Activated CD4-positive, CD25-positive, alpha-beta regulatory T cell treated with anti-CD3 and anti-CD28 coated beads, Interleukin-2, amount 50 U/mL, for 24 hours (primary cell): Measurements from ENCODE around the gene CCDC167.
"Not testable (repeated sequence)": the region's sequence is repeated elsewhere in the genome, so short reads cannot be mapped to it uniquely, and the experiment has no call there.

Source experiments
- ATAC-seq, 2 donors: fragments of 150-1000 bp; cut with Tn5 transposase; one replicate each; pipeline ENCODE4 v1.10.0; 2021; ENCODE audit warnings: mild to moderate bottlenecking in 1 of 2, moderate library complexity in 1 of 2

The CCDC167 gene

DNA sequence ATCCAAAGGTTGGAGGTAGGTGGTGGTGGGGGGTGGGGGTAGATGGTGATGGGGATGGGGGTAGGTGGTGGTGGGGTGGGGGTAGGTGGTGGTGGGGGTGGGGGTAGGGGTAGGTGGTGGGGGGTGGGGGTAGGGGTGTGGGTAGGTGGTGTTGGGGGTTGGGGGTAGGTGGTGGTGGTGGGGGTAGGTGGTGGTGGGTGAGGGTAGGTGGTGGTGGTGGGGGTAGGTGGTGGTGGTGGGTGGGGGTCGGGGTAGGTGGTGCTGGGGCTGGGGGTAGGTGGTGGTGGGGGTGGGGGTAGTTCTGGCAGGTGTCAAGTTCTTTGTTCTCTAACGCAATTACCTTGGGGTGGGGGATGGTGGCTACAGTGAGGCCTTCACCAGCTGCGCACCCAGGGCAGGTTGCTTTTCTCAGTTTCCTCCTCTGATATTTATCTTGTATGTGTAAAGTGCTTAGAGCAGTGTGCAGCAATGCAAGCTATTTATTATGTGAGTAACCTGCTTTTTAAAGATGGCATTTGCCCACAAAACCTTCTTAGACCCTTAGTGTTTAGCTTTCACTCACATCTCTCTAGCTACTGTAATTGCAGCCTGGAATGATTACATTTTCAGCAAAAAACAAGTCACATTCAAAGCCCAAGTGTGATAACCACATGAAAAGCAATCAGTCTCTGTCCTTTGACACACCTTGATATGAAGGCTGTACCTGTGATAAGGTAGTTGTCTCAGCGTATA, 8.2 kb upstream of the CCDC167 start:
- ATAC-seq, result peak; percentile 78 to 87

- no peak for ATAC-seq
Observed at GRCh38 chr6:37507077-37507476, 7.4 kb upstream of the CCDC167 start.

DNA sequence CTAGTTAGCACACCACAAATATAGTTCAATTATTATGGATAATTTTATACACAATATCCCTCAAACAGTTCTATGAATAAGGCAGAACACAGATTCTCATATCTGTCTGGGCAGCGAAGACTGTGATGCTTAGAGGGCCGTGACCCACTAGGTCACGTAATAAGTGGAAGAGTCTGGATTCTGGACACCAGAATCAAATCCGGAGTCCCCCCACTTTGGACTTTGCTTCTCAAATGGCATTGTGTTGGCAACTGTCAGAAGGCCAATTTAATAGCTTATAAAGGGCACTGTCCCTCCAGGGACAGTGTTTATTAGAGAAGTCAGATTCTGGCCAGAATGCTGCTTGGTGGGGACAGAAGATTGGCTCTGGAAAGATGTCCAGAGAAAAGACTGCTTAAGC, 6.8 kb upstream of the CCDC167 start:
- ATAC-seq, result no peak

DNA sequence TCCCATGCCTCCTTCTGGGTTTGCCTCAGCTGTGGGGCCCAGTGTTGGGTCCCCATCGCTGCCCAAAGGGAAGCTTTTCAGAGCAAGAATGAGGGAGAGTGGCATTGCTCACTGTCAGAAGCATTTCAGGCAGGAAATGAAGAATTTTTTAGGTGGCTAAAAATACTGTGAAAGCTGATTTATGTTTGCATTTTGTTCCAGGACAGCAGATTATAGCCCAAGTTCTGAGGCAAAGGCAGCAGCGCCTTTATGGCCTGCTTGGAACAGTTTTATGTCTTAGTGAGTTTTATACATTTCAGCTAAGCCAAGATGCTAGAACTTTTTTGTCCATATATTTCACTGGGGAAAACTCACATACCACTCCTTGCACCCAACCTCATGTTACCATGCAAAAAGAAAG, 4.3 kb upstream of the CCDC167 start:
- ATAC-seq, result no peak

GRCh38 chr6:37503309-37503965, 3.7 kb upstream of the CCDC167 start:
- no peak for ATAC-seq

- ATAC-seq, result peak; percentile 46 to 54
Observed at GRCh38 chr6:37502703-37503291, 3.1 kb upstream of the CCDC167 start.

- no peak for ATAC-seq
Observed at GRCh38 chr6:37501632-37502491, 2.2 kb upstream of the CCDC167 start.

- ATAC-seq, result not testable (repeated sequence)
Observed at GRCh38 chr6:37500904-37501303, 1.2 kb upstream of the CCDC167 start.

DNA sequence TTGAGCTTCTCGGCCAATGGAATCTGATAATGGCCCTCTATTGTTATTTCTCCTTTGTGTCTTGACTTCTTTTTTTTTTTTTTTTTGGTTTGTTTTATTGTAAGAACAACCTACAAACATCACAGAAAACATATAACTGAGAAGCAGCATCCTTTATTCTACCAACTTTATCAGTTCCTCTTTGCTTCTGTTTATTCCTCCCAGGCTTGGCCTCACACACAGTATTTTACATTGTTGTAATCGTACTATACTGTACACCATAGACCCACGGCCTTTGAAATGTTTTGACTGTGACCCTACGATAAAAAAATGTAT, 558 bp upstream of the CCDC167 start:
- ATAC-seq, result no peak

- no peak for ATAC-seq
Observed at GRCh38 chr6:37496951-37497885, 2.5 kb downstream of the CCDC167 start.

DNA sequence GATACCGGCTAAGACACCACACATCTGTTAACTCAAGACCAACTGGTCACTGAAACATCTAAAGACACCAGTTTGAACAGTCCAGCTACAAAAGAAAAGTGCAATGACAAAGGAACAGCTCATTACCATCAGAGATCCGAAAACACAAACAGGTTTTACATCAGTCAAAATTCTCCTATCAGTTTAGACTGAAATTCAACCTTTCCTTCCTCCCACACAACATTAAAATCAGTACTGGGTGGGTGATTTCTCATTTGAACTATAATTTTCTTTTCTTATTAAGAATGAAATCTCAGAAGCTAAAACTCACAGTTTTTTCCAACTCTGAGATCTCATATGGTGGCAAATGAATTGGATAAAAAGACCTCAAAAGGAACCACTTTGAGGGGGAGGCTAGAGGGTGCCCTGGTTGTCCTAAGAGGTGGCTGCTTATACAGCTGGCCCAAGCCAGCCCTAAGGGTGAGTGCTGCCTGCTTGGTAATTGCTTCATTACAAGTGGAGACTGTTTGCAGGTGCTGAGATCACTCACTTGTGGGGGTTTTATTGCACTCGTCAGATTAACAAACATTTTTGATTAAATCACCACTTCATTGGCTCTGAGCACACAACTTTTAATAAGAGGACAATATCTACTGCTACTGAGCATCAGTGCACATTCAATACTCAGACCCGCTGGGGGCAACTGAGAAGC, 4.3 kb downstream of the CCDC167 start:
- ATAC-seq, result peak; percentile 67 to 69

DNA sequence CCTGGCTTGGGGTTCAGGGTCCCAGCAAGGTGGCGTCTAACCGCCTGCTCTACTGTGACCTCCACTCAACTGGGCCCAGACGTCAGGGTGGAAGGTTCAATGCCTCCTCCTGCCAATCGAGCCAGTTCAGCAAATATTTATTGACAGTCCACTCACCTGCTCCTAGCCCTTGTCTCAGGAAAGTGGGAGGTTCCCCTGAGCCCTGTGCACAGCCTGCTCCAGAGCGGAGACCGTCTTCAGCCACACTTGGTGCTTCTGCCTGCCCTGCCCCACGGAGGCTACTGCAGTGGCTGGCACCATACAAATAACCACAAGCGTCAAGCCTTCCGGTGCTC, 6.1 kb downstream of the CCDC167 start:
- ATAC-seq, result no peak

DNA sequence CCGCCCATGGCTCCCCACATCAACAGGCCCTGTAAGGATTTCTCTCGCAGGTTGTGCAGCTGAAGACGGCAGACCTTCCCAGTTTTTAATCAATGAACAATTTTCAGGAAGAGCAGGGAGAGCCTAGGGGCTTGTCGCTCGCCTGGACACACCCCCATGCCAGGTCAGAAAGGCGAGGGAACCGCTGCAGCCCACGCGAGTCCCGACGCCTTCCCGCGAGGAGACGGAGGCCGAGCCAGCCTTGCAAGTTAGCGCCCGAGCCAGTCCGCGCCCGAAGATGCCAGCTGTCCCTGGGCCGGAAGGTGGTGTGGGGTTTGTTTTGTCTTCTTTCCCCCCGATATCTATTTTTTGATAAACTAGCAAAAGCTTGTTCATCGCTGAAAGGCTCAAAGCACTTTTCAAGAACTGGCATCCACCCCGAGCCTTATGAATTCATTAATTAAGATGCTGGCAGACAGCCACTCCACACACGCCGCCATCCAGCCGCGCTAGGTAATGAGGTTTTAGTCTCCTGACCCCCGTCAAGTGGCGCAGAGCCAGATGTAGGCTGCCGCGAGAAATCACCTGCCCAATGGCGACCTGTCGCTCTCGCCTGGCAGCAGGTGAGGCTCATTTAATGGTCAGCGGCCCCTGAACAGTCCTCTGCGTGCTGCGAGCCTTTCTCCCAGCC, 6.6 kb downstream of the CCDC167 start:
- ATAC-seq, result no peak

GRCh38 chr6:37492236-37492972, 7.3 kb downstream of the CCDC167 start:
- ATAC-seq, result no peak

DNA sequence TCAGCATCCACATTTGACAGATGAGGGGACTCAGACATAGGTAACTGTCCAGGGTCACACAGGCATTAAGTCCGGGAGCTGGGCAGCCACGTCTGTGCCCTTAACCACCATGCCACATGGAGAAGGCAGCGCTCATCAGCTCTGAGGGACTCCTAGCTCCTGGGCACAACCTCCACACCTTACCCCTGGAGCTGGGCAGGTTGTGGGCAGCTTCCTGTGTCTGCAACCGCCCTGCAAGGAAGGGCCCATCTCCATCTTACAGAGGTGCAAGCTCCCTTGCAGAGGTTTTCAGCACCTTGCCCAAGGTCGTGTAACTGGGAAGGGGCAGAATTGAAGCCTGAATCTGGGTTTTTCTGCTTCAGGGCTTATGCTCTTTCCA, 7.9 kb downstream of the CCDC167 start:
- no peak for ATAC-seq

- peak; percentile 5 to 21 for ATAC-seq
Observed at GRCh38 chr6:37491171-37491829, 8.4 kb downstream of the CCDC167 start.

DNA sequence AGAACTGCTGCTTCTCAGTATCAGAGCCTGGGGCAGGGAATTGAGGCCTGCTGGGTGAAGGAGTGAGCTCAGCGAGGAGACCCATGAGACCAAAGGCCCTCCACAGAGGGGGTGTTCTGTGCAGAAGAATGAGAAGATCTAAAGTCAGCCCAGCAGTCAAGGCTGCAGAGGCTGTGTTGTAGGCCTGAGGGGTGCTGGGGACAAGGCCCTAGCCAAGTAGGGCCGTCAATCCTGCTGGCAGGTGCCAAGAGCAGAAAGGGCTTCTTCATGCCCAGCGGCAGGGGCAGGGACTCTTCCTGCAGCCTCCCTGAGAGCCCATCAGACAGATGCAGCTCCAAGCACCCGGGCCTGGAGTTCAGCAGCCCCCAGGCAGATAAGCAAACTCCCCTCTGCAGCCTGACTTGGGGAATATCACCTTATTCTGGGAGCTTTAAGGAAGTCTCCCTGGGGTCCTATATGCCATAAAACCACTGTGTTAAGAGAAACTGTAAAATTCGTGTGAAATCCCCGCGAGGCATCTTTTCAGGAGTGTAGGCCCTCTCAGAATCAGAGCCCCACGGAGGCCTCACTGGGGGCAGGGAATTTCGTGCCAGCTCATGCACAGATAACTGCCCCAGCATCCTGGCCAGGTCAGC, 9.0 kb downstream of the CCDC167 start:
- no peak for ATAC-seq

DNA sequence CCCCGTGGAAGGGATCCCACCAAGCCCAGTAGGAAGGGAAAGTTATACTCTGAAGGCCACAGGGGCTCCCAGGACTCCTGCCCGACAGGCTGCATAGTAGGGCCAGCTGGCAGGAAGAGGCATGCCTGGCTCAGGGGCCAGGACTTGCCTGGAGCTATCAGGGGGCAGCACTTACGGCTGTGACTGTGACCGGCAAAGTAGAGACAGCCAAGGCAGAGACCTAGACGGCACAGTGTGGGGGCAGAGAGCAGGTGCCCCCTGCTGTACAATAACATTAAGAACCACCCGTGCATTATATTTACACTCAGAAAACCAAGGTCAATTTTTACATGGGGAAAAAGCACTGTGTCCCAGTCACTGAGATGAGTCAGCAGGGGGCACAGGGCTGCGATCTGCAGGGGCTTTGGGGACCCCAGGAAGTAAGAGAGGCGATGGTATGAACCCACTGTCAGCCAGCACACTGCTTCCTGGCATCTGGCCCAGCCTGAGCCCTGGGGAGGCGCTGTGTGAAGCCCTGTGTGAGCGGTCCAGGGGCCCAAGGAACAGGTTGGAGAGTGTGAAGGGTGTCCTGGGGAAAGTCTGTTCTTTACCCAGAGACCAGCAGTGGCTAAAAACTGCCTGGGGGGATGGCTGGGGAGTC, 9.9 kb downstream of the CCDC167 start:
- ATAC-seq, result peak; percentile 18 to 49

- peak; percentile 71 to 89 for ATAC-seq
Observed at GRCh38 chr6:37488476-37488875, 11.2 kb downstream of the CCDC167 start.
